Measurements from ENCODE around the gene DLG2.

DNA sequence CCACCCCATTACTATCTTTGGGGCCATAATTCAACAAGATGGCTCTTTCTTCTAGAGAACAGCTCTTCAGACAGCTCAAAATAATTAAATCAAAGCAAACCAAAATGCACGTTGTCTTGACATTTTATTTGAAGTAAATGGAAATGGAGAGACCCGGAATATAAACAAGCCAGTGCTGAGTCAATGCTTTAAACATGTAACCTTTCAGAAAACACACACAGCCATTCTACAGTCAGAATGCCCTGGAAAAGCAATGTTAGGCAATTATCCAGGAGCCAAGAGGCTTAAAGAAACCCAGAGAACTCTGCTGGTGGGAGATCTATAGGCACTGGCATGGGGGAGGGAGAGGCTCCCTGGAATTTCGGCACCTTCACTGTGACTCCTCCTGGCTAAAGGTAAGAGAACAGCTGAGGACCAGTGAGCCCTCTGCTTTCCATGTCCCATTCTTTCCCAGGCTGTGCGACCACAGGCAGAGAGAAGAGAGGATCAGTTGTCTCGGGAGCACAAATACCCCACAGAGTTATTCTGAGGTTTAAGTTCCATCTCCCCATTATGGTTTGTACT, 2086.9 kb downstream of the DLG2 start:
- TF ChIP-seq POLR2A (conservative IDR thresholded peaks at IDR 0.05) (no peak), EZH2 (IDR thresholded peaks at IDR 0.05; ENCODE audit: borderline replicate concordance, low read depth, low read length) (no peak), NFE2L1 (tag; IDR thresholded peaks at IDR 0.05; ENCODE audit: borderline replicate concordance, low read depth) (no peak), ETS2 (tag; IDR thresholded peaks at IDR 0.05; ENCODE audit: borderline replicate concordance, poor library complexity, severe bottlenecking) (no peak), MTA3 (IDR thresholded peaks at IDR 0.05; ENCODE audit: borderline replicate concordance) (no peak), ZSCAN29 (IDR thresholded peaks at IDR 0.05) (no peak), FOS (IDR thresholded peaks at IDR 0.05; ENCODE audit: extremely low read depth, insufficient read length) (no peak), POU5F1 (IDR thresholded peaks at IDR 0.05; ENCODE audit: borderline replicate concordance, low read depth, low read length, partially characterized antibody) (no peak), SRSF3 (IDR thresholded peaks at IDR 0.05; ENCODE audit: insufficient read depth, low read length) (no peak)
- TF ChIP-seq, protein P1, sequence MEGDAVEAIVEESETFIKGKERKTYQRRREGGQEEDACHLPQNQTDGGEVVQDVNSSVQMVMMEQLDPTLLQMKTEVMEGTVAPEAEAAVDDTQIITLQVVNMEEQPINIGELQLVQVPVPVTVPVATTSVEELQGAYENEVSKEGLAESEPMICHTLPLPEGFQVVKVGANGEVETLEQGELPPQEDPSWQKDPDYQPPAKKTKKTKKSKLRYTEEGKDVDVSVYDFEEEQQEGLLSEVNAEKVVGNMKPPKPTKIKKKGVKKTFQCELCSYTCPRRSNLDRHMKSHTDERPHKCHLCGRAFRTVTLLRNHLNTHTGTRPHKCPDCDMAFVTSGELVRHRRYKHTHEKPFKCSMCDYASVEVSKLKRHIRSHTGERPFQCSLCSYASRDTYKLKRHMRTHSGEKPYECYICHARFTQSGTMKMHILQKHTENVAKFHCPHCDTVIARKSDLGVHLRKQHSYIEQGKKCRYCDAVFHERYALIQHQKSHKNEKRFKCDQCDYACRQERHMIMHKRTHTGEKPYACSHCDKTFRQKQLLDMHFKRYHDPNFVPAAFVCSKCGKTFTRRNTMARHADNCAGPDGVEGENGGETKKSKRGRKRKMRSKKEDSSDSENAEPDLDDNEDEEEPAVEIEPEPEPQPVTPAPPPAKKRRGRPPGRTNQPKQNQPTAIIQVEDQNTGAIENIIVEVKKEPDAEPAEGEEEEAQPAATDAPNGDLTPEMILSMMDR (IDR thresholded peaks at IDR 0.05 in 2 of 3, conservative IDR thresholded peaks at IDR 0.05 in 1 of 3; ENCODE audit: insufficient read depth in 2 of 3, low read depth in 1 of 3, low read length in 3 of 3) = no peak
- TF ChIP-seq, protein P2, sequence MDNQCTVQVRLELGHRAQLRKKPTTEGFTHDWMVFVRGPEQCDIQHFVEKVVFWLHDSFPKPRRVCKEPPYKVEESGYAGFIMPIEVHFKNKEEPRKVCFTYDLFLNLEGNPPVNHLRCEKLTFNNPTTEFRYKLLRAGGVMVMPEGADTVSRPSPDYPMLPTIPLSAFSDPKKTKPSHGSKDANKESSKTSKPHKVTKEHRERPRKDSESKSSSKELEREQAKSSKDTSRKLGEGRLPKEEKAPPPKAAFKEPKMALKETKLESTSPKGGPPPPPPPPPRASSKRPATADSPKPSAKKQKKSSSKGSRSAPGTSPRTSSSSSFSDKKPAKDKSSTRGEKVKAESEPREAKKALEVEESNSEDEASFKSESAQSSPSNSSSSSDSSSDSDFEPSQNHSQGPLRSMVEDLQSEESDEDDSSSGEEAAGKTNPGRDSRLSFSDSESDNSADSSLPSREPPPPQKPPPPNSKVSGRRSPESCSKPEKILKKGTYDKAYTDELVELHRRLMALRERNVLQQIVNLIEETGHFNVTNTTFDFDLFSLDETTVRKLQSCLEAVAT (IDR thresholded peaks at IDR 0.05) = no peak

Measured in K562 (cell line).